WTC11 (cell line): ENCODE results near the gene RPS6KC1. TPM values are rescaled to one million over a fixed set of nuclear protein-coding genes. Genes with fewer than 3 reads are reported as not detected.
"Not testable (repeated sequence)": the region's sequence is repeated elsewhere in the genome, so short reads cannot be mapped to it uniquely, and the experiment has no call there.

Experiments used
- ATAC-seq: fragments of 200-7000 bp; cut with Tn5 transposase; 2 replicates; pipeline ENCODE4 v1.10.0; 2021; ENCODE audit warnings: mild to moderate bottlenecking, moderate library complexity
- CTCF ChIA-PET: fragments of 300-600 bp; sonication (Branson Sonifier 250); formaldehyde crosslinking; loops from one replicate; lab custom pipeline; 2021; ENCODE audit warnings: antibody characterized with exemption; lab: Charles Lee
- POLR2A ChIA-PET: fragments of 350-600 bp; sonication (Branson Sonifier 250); formaldehyde crosslinking; loops from one replicate; lab custom pipeline; 2021; ENCODE audit warnings: antibody characterized with exemption; lab: Charles Lee
- DNase-seq: peaks from one replicate; pipeline ENCODE4 v3.0.0; 2021; ENCODE audit warnings: low spot score
- H3K27ac Mint-ChIP-seq: 2 replicates; pipeline ENCODE4 v1.8.0; 2021; ENCODE audit warnings: mixed read lengths
- H3K27me3 Mint-ChIP-seq: 2 replicates; pipeline ENCODE4 v1.8.0; 2021; ENCODE audit warnings: low read depth, mild to moderate bottlenecking, moderate library complexity, mixed read lengths
- H3K36me3 Mint-ChIP-seq: 2 replicates; pipeline ENCODE4 v1.8.0; 2021; ENCODE audit warnings: mixed read lengths
- H3K4me1 Mint-ChIP-seq: 2 replicates; pipeline ENCODE4 v1.8.0; 2022; ENCODE audit warnings: mixed read lengths
- H3K4me3 Mint-ChIP-seq: 2 replicates; pipeline ENCODE4 v1.8.0; 2021; ENCODE audit warnings: mild to moderate bottlenecking, moderate library complexity, mixed read lengths
- H3K9me3 Mint-ChIP-seq: 2 replicates; pipeline ENCODE4 v1.8.0; 2021; ENCODE audit warnings: mixed read lengths
- E2F4 ChIP-seq: sonication (generic); formaldehyde crosslinking; IDR thresholded peaks from 2 replicates; pipeline ENCODE4 v1.8.1; 2022; ENCODE audit warnings: low read depth, mild to moderate bottlenecking, moderate library complexity, missing genetic modification reagents, borderline replicate concordance
- GRHL2 ChIP-seq: fragments of 250-450 bp; sonication (Bioruptor Pico); IDR thresholded peaks from 2 replicates; pipeline ENCODE4 v1.8.0; 2022; ENCODE audit warnings: mild to moderate bottlenecking, moderate library complexity; ENCODE audit not compliant: insufficient replicate concordance, severe bottlenecking
- MAX ChIP-seq: sonication (generic); formaldehyde crosslinking; IDR thresholded peaks from 2 replicates; pipeline ENCODE4 v1.8.0; 2022; ENCODE audit warnings: mild to moderate bottlenecking, missing genetic modification reagents
- NFYB ChIP-seq: sonication (generic); formaldehyde crosslinking; conservative IDR thresholded peaks from 2 replicates; pipeline ENCODE4 v1.8.0; 2022; ENCODE audit warnings: low read depth, missing genetic modification reagents
- NR2C2 ChIP-seq: sonication (generic); formaldehyde crosslinking; IDR thresholded peaks from 2 replicates; pipeline ENCODE4 v1.8.0; 2022; ENCODE audit warnings: mild to moderate bottlenecking, missing genetic modification reagents
- NR3C1 ChIP-seq: sonication (generic); formaldehyde crosslinking; conservative IDR thresholded peaks from 2 replicates; pipeline ENCODE4 v1.8.1; 2023; ENCODE audit warnings: low read depth, mild to moderate bottlenecking, missing genetic modification reagents
- ZNF425 ChIP-seq: fragments of 250-450 bp; sonication (Bioruptor Pico); conservative IDR thresholded peaks from 2 replicates; pipeline ENCODE4 v1.9.0; 2021; ENCODE audit warnings: mild to moderate bottlenecking
- ZNF512 ChIP-seq: sonication (generic); formaldehyde crosslinking; IDR thresholded peaks from 2 replicates; pipeline ENCODE4 v1.8.1; 2022; ENCODE audit warnings: missing genetic modification reagents, borderline replicate concordance
- ZNF532 ChIP-seq: fragments of 250-450 bp; sonication (Bioruptor Pico); IDR thresholded peaks from 2 replicates; pipeline ENCODE4 v1.9.0; 2021; ENCODE audit warnings: mild to moderate bottlenecking, borderline replicate concordance
- total RNA-seq: library from RNA; stranded (reverse); gene quantifications from 3 replicates; pipeline ENCODE4 v1.2.3, GENCODE V29; 2021

The RPS6KC1 gene
- total RNA-seq, 1 experiment from 2014 or later, result 17.4 TPM

GRCh38 chr1:213211201-213211600 is 160.2 kb downstream of the RPS6KC1 start:
- Mint-ChIP-seq H3K36me3 (peaks cover 65% of the 10 kb centered on the region), H3K4me1 (peaks cover 16% of the 10 kb centered on the region), H3K27me3 (peaks cover 2% of the 10 kb centered on the region; the same call in 1 of the 2 replicates), H3K9me3 (peaks cover 56% of the 10 kb centered on the region), H3K4me3 (no peak overlapping the region), H3K27ac (no peak overlapping the region)
- ATAC-seq (no peak), DNase-seq (no peak)
- CTCF ChIA-PET, result no interaction called here
- TF ChIP-seq GRHL2 (CRISPR knock-in tag) (no peak), NR2C2 (CRISPR knock-in tag) (no peak), E2F4 (CRISPR knock-in tag) (no peak), MAX (no peak), ZNF425 (CRISPR knock-in tag) (no peak)
- POLR2A ChIA-PET, result no interaction called here

GRCh38 chr1:213219076-213219475 is 168.0 kb downstream of the RPS6KC1 start:
- POLR2A ChIA-PET, DNase-seq, H3K4me3 Mint-ChIP-seq, H3K4me1 Mint-ChIP-seq, H3K27ac Mint-ChIP-seq, H3K27me3 Mint-ChIP-seq, CTCF ChIA-PET, ATAC-seq: not testable (repeated sequence)
- Mint-ChIP-seq H3K36me3 (peaks cover 23% of the 10 kb centered on the region), H3K9me3 (peaks cover 28% of the 10 kb centered on the region)

- Mint-ChIP-seq H3K4me3 (no peak overlapping the region), H3K27ac (no peak overlapping the region), H3K4me1 (no peaks in the 10 kb centered on the region), H3K9me3 (peaks cover 16% of the 10 kb centered on the region), H3K36me3 (peaks cover 4% of the 10 kb centered on the region; the same call in 1 of the 2 replicates), H3K27me3 (no peaks in the 10 kb centered on the region)
- TF ChIP-seq NR3C1 (CRISPR knock-in tag), result no peak
- TF ChIP-seq NR2C2 (CRISPR knock-in tag), result no peak
- no peak for TF ChIP-seq NFYB (CRISPR knock-in tag)
- no peak for TF ChIP-seq ZNF532 (CRISPR knock-in tag)
- TF ChIP-seq ZNF512 (CRISPR knock-in tag), result no peak
- ATAC-seq (no peak), DNase-seq (no peak)
- POLR2A ChIA-PET, result no interaction called here
- CTCF ChIA-PET, result no interaction called here
Measured at GRCh38 chr1:213221209-213221608, 170.2 kb downstream of the RPS6KC1 start.
